ENCODE results near the gene WDFY3.
"Not testable (repeated sequence)": the region's sequence is repeated elsewhere in the genome, so short reads cannot be mapped to it uniquely, and the experiment has no call there.

The WDFY3 gene

GRCh38 chr4:84846985-84847384, 119.5 kb downstream of the WDFY3 start:
- no peaks in the 10 kb centered on the region for H3K36me3 ChIP-seq (ENCODE audit: low read length)
- TF ChIP-seq EZH2phosphoT487 (conservative IDR thresholded peaks at IDR 0.05; ENCODE audit: low read length) (no peak), CTCF (IDR thresholded peaks at IDR 0.05; ENCODE audit: insufficient read depth, low read length, poor library complexity, severe bottlenecking) (no peak)
- H3K9me2 ChIP-seq (replicated peaks; ENCODE audit: insufficient read depth, low read length) = no peaks in the 10 kb centered on the region
- no peaks in the 10 kb centered on the region for H3K79me2 ChIP-seq (ENCODE audit: insufficient read depth, low read length)
- H3F3A ChIP-seq (ENCODE audit: insufficient read depth) = no peaks in the 10 kb centered on the region
- H3K27ac ChIP-seq (ENCODE audit: low read depth, low read length) = no peak overlapping the region
- H3K27me3 ChIP-seq (ENCODE audit: low read length) = no peaks in the 10 kb centered on the region
- H3K9me3 ChIP-seq (ENCODE audit: insufficient read depth, low read length) = no peaks in the 10 kb centered on the region
- H2AFZ ChIP-seq (ENCODE audit: low read depth, low read length, severe bottlenecking) = no peak overlapping the region
- H3K4me3 ChIP-seq (ENCODE audit: insufficient read depth, low read length, poor library complexity, severe bottlenecking) = no peak overlapping the region
- H3K9ac ChIP-seq (ENCODE audit: low read length) = no peak overlapping the region
- H3K4me2 ChIP-seq (ENCODE audit: low read depth, low read length, poor library complexity, severe bottlenecking) = no peak overlapping the region
- no peaks in the 10 kb centered on the region for H4K20me1 ChIP-seq (ENCODE audit: low read depth, low read length)

DNA sequence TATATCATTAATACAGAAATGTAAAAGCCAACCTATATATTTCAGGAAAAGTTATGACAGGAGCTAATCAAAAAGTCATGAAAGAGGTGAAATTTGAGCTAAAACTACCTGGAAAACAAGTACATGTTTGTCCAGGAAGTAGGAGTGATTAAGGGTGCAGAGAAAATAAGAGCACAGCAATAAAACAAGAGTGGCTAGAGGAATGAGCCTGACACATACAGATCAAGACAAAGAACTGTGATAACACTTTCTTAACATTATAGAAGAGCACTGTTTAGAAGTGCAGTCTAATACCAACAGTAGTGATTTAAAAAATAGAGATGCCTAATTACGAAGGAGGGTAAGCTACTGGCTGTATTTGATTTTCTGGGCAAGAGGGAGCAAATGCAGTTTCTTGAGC, 125.1 kb downstream of the WDFY3 start:
- H3K4me2 ChIP-seq (ENCODE audit: low read depth, low read length, poor library complexity, severe bottlenecking) = no peak overlapping the region
- TF ChIP-seq CTCF (IDR thresholded peaks at IDR 0.05; ENCODE audit: insufficient read depth, low read length, poor library complexity, severe bottlenecking) (no peak), EZH2phosphoT487 (conservative IDR thresholded peaks at IDR 0.05; ENCODE audit: low read length) (no peak)
- no peaks in the 10 kb centered on the region for H3K36me3 ChIP-seq (ENCODE audit: low read length)
- H4K20me1 ChIP-seq (ENCODE audit: low read depth, low read length) = no peaks in the 10 kb centered on the region
- H3K27ac ChIP-seq (ENCODE audit: low read depth, low read length) = no peak overlapping the region
- H3K9ac ChIP-seq (ENCODE audit: low read length) = no peak overlapping the region
- no peaks in the 10 kb centered on the region for H3K27me3 ChIP-seq (ENCODE audit: low read length)
- no peaks in the 10 kb centered on the region for H3F3A ChIP-seq (ENCODE audit: insufficient read depth)
- no peaks in the 10 kb centered on the region for H3K9me2 ChIP-seq (replicated peaks; ENCODE audit: insufficient read depth, low read length)
- H3K9me3 ChIP-seq (ENCODE audit: insufficient read depth, low read length) = no peaks in the 10 kb centered on the region
- H3K79me2 ChIP-seq (ENCODE audit: insufficient read depth, low read length) = no peaks in the 10 kb centered on the region
- no peak overlapping the region for H3K4me3 ChIP-seq (ENCODE audit: insufficient read depth, low read length, poor library complexity, severe bottlenecking)
- H2AFZ ChIP-seq (ENCODE audit: low read depth, low read length, severe bottlenecking) = no peak overlapping the region

DNA sequence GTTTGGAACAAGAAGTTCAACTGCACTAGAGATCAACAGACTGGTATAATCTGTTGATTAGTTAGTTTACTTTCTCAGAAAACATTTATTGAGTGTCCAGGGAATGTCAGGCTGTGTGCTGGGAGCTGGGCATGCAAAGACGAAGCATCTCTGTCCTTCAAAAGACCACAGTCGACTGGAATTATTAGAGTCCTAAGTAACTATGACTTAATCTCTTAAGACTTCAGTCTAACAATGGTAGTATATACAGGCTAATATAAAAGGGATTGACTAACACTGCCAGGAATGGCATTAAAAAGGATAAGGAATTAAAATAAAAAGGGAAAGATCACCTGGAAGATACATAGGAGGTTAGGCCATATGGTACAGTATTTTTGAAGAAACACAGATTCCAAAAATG, 128.7 kb downstream of the WDFY3 start:
- no peak overlapping the region for H3K4me2 ChIP-seq (ENCODE audit: low read depth, low read length, poor library complexity, severe bottlenecking)
- H4K20me1 ChIP-seq (ENCODE audit: low read depth, low read length) = no peaks in the 10 kb centered on the region
- H3K36me3 ChIP-seq (ENCODE audit: low read length) = no peaks in the 10 kb centered on the region
- TF ChIP-seq EZH2phosphoT487 (conservative IDR thresholded peaks at IDR 0.05; ENCODE audit: low read length) (no peak), CTCF (IDR thresholded peaks at IDR 0.05; ENCODE audit: insufficient read depth, low read length, poor library complexity, severe bottlenecking) (no peak)
- H2AFZ ChIP-seq (ENCODE audit: low read depth, low read length, severe bottlenecking) = no peak overlapping the region
- no peaks in the 10 kb centered on the region for H3K27me3 ChIP-seq (ENCODE audit: low read length)
- H3K9me3 ChIP-seq (ENCODE audit: insufficient read depth, low read length) = no peaks in the 10 kb centered on the region
- H3K9me2 ChIP-seq (replicated peaks; ENCODE audit: insufficient read depth, low read length) = no peaks in the 10 kb centered on the region
- no peaks in the 10 kb centered on the region for H3F3A ChIP-seq (ENCODE audit: insufficient read depth)
- no peaks in the 10 kb centered on the region for H3K79me2 ChIP-seq (ENCODE audit: insufficient read depth, low read length)
- H3K9ac ChIP-seq (ENCODE audit: low read length) = no peak overlapping the region
- no peak overlapping the region for H3K27ac ChIP-seq (ENCODE audit: low read depth, low read length)
- H3K4me3 ChIP-seq (ENCODE audit: insufficient read depth, low read length, poor library complexity, severe bottlenecking) = no peak overlapping the region

GRCh38 chr4:84829633-84830032, 136.9 kb downstream of the WDFY3 start:
- H3K4me2 ChIP-seq (ENCODE audit: low read depth, low read length, poor library complexity, severe bottlenecking); H3K9me2 ChIP-seq (replicated peaks; ENCODE audit: insufficient read depth, low read length); H4K20me1 ChIP-seq (ENCODE audit: low read depth, low read length); H3K27ac ChIP-seq (ENCODE audit: low read depth, low read length); H2AFZ ChIP-seq (ENCODE audit: low read depth, low read length, severe bottlenecking); H3K36me3 ChIP-seq (ENCODE audit: low read length); H3K27me3 ChIP-seq (ENCODE audit: low read length); H3K4me3 ChIP-seq (ENCODE audit: insufficient read depth, low read length, poor library complexity, severe bottlenecking); H3K9me3 ChIP-seq (ENCODE audit: insufficient read depth, low read length); H3F3A ChIP-seq (ENCODE audit: insufficient read depth); H3K9ac ChIP-seq (ENCODE audit: low read length); H3K79me2 ChIP-seq (ENCODE audit: insufficient read depth, low read length): not testable (repeated sequence)

Data from SU-DHL-6 (cell line).